22Rv1 (cell line): ENCODE data around the gene NPM3.

Experiments
- CTCF ChIP-seq: fragments of 450-650 bp; IDR thresholded peaks from 2 replicates; pipeline ENCODE4 v1.5.1; 2017; ENCODE audit warnings: mild to moderate bottlenecking
- ZFX ChIP-seq: fragments of 450-650 bp; IDR thresholded peaks from 2 replicates; pipeline ENCODE4 v1.6.1; 2017; ENCODE audit warnings: antibody characterized with exemption, borderline replicate concordance

GRCh38 chr10:101783736-101784118, 481 bp upstream of the NPM3 start:
- TF ChIP-seq CTCF (no peak), ZFX (no peak)
